ENCODE data around the gene MAP7D3. TPM values are rescaled to one million over a fixed set of nuclear protein-coding genes. Genes with fewer than 3 reads are reported as not detected.

MAP7D3 gene
- total and polyA plus RNA-seq, 2 of the 4 experiments (the other 2 are of a cell fraction): 10.0 to 23.8 TPM

DNA sequence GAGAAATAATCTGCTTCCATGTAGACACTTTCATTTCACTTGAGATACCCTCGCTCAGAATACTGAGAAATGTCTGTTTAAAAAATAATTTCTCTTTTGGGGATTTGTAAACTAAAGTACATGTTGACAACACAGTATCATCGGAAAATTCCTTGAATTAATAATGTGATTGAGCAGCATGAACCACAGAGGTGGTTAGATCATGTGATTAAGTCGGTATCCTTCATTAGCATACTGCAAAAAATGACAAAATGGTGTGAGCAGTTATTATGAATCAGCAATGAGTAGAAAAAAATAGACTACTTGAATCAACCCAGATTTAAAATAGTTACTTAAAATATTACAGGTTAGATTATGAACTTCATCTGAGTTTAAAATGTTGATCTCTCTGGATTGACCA lies 14.1 kb downstream of the MAP7D3 start:
- Histone ChIP-seq H3K9ac (ENCODE audit: low read depth, low read length) (no peak overlapping the region), H2AK5ac (ENCODE audit: low read depth, low read length) (no peak overlapping the region), H3K27me3 (ENCODE audit: control insufficient read depth, insufficient read depth, low read length) (no peaks in the 10 kb centered on the region), H3K23ac (ENCODE audit: low read depth, low read length) (no peak overlapping the region), H3K9me3 (ENCODE audit: control insufficient read depth, insufficient read depth, low read length) (no peaks in the 10 kb centered on the region), H3K14ac (replicated peaks; ENCODE audit: low read depth, low read length) (no peak overlapping the region), H2BK15ac (ENCODE audit: low read depth, low read length) (no peak overlapping the region), H3K4me3 (ENCODE audit: insufficient read depth, low read depth, low read length) (no peak overlapping the region), H4K91ac (ENCODE audit: insufficient read depth, low read depth, low read length) (no peak overlapping the region), H2AFZ (replicated peaks; ENCODE audit: low read length, poor library complexity) (no peak overlapping the region), H2BK120ac (ENCODE audit: low read depth, low read length) (no peak overlapping the region), H2AK9ac (replicated peaks; ENCODE audit: low read depth, low read length, poor library complexity) (no peak overlapping the region), H3K36me3 (ENCODE audit: control insufficient read depth, insufficient read depth, low read length) (peaks cover 3% of the 10 kb centered on the region), H3K18ac (ENCODE audit: low read depth, low read length) (no peak overlapping the region), H4K8ac (ENCODE audit: low read depth in 2 of 2, low read length in 2 of 2) (no peak overlapping the region), H3K4me1 (ENCODE audit: control insufficient read depth, insufficient read depth, low read length) (no peaks in the 10 kb centered on the region), H2BK20ac (ENCODE audit: low read depth, low read length) (no peak overlapping the region), H3K79me1 (ENCODE audit: low read depth in 1 of 2, low read length in 2 of 2) (no peaks in the 10 kb centered on the region), H3K56ac (ENCODE audit: extremely low read depth, insufficient read depth, low read length) (no peak overlapping the region), H4K5ac (ENCODE audit: low read depth, low read length) (no peak overlapping the region), H3K27ac (ENCODE audit: insufficient read depth, low read length) (no peak overlapping the region), H3K9me1 (ENCODE audit: insufficient read depth, low read length) (no peaks in the 10 kb centered on the region), H3K4me2 (ENCODE audit: low read depth, low read length) (no peak overlapping the region), H2BK5ac (ENCODE audit: low read depth, low read length, poor library complexity, severe bottlenecking) (no peak overlapping the region), H3K4ac (ENCODE audit: low read depth, low read length) (no peak overlapping the region), H4K20me1 (ENCODE audit: insufficient read depth, low read length) (no peaks in the 10 kb centered on the region)
- DNase-seq (no peak), ATAC-seq (ENCODE audit: low read depth) (no peak)
- TF ChIP-seq FOS (IDR thresholded peaks at IDR 0.05; ENCODE audit: low read depth, low read length) (no peak), CHD1 (IDR thresholded peaks at IDR 0.05; ENCODE audit: low read depth, low read length) (no peak), CEBPB (IDR thresholded peaks at IDR 0.05; ENCODE audit: low read depth, low read length) (no peak), MAFK (IDR thresholded peaks at IDR 0.05; ENCODE audit: low read depth, low read length) (no peak), MXI1 (IDR thresholded peaks at IDR 0.05; ENCODE audit: borderline replicate concordance, low read depth, low read length) (no peak), MAZ (IDR thresholded peaks at IDR 0.05; ENCODE audit: borderline replicate concordance, low read depth, low read length) (no peak), BHLHE40 (IDR thresholded peaks at IDR 0.05; ENCODE audit: low read depth, low read length) (no peak), POLR2A (IDR thresholded peaks at IDR 0.05; ENCODE audit: low read depth, low read length) (no peak), SMC3 (IDR thresholded peaks at IDR 0.05; ENCODE audit: low read depth, low read length) (no peak), NFE2L2 (IDR thresholded peaks at IDR 0.05; ENCODE audit: low read depth, low read length) (no peak), RCOR1 (IDR thresholded peaks at IDR 0.05; ENCODE audit: insufficient replicate concordance, low read length) (no peak), RFX5 (IDR thresholded peaks at IDR 0.05; ENCODE audit: low read depth, low read length) (no peak), RAD21 (IDR thresholded peaks at IDR 0.05; ENCODE audit: low read length) (no peak)
- TF ChIP-seq, protein P1, sequence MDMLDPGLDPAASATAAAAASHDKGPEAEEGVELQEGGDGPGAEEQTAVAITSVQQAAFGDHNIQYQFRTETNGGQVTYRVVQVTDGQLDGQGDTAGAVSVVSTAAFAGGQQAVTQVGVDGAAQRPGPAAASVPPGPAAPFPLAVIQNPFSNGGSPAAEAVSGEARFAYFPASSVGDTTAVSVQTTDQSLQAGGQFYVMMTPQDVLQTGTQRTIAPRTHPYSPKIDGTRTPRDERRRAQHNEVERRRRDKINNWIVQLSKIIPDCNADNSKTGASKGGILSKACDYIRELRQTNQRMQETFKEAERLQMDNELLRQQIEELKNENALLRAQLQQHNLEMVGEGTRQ (IDR thresholded peaks at IDR 0.05; ENCODE audit: low read depth, low read length): no peak
- TF ChIP-seq, protein P2, sequence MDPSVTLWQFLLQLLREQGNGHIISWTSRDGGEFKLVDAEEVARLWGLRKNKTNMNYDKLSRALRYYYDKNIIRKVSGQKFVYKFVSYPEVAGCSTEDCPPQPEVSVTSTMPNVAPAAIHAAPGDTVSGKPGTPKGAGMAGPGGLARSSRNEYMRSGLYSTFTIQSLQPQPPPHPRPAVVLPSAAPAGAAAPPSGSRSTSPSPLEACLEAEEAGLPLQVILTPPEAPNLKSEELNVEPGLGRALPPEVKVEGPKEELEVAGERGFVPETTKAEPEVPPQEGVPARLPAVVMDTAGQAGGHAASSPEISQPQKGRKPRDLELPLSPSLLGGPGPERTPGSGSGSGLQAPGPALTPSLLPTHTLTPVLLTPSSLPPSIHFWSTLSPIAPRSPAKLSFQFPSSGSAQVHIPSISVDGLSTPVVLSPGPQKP (IDR thresholded peaks at IDR 0.05; ENCODE audit: borderline replicate concordance, low read depth, low read length): no peak
- TF ChIP-seq, protein P3, sequence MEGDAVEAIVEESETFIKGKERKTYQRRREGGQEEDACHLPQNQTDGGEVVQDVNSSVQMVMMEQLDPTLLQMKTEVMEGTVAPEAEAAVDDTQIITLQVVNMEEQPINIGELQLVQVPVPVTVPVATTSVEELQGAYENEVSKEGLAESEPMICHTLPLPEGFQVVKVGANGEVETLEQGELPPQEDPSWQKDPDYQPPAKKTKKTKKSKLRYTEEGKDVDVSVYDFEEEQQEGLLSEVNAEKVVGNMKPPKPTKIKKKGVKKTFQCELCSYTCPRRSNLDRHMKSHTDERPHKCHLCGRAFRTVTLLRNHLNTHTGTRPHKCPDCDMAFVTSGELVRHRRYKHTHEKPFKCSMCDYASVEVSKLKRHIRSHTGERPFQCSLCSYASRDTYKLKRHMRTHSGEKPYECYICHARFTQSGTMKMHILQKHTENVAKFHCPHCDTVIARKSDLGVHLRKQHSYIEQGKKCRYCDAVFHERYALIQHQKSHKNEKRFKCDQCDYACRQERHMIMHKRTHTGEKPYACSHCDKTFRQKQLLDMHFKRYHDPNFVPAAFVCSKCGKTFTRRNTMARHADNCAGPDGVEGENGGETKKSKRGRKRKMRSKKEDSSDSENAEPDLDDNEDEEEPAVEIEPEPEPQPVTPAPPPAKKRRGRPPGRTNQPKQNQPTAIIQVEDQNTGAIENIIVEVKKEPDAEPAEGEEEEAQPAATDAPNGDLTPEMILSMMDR (conservative IDR thresholded peaks at IDR 0.05; ENCODE audit: low read depth, low read length): no peak
- in situ Hi-C loops (cut with MboI; ENCODE audit: low sequenced_read_pairs): no loop called here
- intact Hi-C loops (cut with micrococcal nuclease): no loop called here
- BruUV-seq (replicated peaks): no TSS peak
- POLR2A ChIA-PET (ENCODE audit: unreplicated experiment): no interaction called here
- CTCF ChIA-PET: no interaction called here
- WGBS, 2 experiments (ENCODE audit: extremely low coverage in 2 of 2, insufficient read length in 1 of 2): no CpG with 5 or more reads among the region's 3 CpGs
- dilution Hi-C loops (cut with HindIII; ENCODE audit: low sequenced_read_pairs, unreplicated experiment): no loop called here
